ENCODE results near the gene MAD1L1.
"Not testable (repeated sequence)": the region's sequence is repeated elsewhere in the genome, so short reads cannot be mapped to it uniquely, and the experiment has no call there.

- not testable (repeated sequence) for TF ChIP-seq EZH2phosphoT487 (IDR thresholded peaks at IDR 0.05; ENCODE audit: borderline replicate concordance, low read depth, low read length); CTCF (conservative IDR thresholded peaks at IDR 0.05; ENCODE audit: low read length)
Observed at GRCh38 chr7:1815551-1816281, 417.0 kb downstream of the MAD1L1 start.

All from OCI-LY7 (cell line).